GM11168 (cell line): Measurements from ENCODE around the gene DEPDC5.

Experiments used
- in situ Hi-C: fragments of 300-500 bp; cut with MboI; formaldehyde crosslinking; loops from one replicate; pipeline ENCODE4 v1.12.0; 2022; ENCODE audit warnings: low sequenced_read_pairs; ENCODE audit not compliant: unreplicated experiment

DEPDC5 gene

GRCh38 chr22:31844941-31845340 is 91.1 kb downstream of the DEPDC5 start:
- in situ Hi-C loops, result no loop called here

DNA sequence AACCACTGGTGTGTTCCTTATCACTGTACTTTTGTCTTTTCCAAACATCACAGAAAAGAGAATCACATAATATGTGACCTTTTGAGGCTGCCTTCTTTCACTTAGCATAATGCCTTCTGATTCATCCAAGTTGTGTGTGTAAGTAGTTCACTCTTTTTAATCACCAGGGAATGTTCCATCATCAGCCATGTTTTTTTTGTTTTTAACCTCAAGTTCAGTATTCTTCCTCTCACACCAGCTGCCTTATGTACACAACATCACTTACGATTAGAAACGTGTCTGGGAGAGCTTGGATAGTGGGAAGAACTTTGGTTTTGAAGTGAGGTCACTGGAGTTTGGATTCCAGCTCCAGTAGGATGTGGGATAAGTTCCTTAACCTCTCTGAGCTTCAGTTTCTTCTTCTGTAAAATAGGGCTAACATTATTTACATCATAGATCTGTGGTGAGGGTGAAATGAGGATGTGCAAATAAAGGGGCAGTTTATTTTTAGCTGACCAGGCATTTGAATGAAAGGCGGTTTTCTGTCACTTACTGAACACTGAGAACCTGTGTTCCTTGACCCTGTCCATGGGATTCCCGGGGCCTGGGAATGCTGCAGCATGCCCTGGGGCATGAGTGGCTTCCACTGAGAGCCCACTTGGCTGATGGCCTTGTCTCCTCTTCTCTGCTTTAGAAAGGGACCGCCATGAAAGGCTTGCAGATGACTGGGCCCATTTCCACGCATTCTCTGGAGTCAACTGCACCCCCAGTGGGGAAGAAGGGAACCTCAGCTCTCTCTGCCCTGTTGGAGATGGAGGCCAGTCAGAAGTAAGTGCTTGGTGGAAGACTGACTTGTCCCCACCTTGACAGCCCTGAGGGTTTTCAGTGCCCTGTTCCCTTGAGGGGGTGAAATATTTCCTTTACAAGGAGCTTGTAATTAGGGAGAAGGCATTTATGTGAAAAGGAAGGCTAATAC is 92.6 kb downstream of the DEPDC5 start:
- in situ Hi-C loops, result no loop called here

GRCh38 chr22:31848411-31848810 is 94.6 kb downstream of the DEPDC5 start:
- in situ Hi-C loops, result no loop called here

- in situ Hi-C loops, result no loop called here
Observed at GRCh38 chr22:31850135-31850534, 96.3 kb downstream of the DEPDC5 start.

GRCh38 chr22:31852691-31853421 is 99.0 kb downstream of the DEPDC5 start:
- in situ Hi-C loops, result no loop called here

DNA sequence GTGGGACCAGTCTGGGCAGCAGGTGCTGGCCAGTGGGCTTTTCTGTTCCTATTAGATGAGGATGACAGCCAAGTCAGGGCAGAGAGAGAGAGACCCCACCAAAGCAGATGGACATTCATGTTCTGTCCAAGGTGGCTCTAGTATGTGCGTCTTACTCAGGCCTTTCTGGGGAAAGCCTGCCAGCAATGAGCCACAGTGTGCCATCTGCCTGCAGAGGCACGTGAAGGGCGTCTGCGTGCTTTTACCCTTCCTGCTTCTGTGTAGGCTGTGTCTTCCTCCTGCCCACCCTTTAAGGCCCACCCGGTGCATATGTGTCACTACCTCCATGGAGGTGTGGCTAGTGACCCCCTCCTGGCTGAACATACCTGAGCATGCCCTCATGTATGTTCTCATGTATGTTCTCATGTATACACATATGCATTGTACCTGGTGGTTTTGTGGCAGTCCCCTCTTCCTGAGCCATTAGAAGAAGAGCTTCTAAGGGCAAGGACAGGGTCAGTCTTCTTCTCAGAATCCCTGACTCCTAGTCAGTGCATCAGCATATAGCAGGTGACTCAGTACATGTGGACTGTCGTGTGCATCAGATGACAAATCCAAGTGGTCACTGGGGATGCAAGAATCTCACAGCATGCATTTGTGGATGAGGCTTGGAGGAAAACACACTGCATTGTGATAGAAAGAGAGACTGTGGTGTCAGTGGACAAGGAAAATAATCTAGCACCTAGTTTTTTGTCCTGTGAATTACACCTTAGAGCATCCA is 100.1 kb downstream of the DEPDC5 start:
- in situ Hi-C loops, result no loop called here

DNA sequence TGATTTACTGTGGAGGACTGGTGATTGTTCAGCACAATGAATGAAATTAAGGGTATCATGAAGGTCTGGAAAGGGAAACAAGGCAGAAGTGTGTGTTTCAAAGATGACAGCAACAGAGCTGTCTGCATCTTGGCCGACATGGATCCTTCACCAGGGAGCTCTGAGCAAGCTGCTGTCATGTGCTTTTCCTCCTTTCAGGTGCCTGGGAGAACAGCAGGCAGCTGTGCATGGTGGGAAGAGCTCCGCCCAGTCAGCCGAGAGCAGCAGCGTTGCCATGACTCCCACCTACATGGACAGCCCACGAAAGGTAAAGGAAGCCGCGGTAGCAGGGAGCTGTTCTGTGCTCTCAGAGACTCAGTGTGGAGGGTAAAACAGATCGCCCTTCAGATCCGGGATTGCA is 103.4 kb downstream of the DEPDC5 start:
- in situ Hi-C loops, result no loop called here

- in situ Hi-C loops, result no loop called here
Observed at GRCh38 chr22:31861226-31861840, 107.5 kb downstream of the DEPDC5 start.

- in situ Hi-C loops, result no loop called here
Observed at GRCh38 chr22:31866918-31867317, 113.1 kb downstream of the DEPDC5 start.

GRCh38 chr22:31867386-31868153 is 113.8 kb downstream of the DEPDC5 start:
- in situ Hi-C loops, result no loop called here

DNA sequence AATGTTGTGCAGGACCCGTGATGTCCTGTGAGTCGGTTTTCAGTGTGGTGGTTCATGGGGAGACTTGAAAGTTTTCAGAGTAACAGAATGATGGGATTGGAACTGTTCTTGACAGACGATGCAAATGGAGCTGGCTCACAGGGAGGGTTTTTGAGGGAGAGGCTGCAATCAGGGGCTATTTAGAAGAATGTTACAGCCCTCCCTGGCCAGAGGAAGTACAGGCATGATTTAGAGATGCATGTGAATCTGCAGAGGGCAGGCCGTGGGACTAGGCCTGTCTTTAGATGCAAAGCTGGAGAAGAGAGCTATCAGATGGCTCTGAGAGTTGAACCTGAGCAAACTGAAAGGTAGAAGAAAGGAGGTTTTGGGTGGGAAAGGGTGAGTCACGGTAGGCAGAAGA is 115.9 kb downstream of the DEPDC5 start:
- in situ Hi-C loops, result no loop called here

- in situ Hi-C loops, result no loop called here
Observed at GRCh38 chr22:31870890-31871289, 117.1 kb downstream of the DEPDC5 start.

DNA sequence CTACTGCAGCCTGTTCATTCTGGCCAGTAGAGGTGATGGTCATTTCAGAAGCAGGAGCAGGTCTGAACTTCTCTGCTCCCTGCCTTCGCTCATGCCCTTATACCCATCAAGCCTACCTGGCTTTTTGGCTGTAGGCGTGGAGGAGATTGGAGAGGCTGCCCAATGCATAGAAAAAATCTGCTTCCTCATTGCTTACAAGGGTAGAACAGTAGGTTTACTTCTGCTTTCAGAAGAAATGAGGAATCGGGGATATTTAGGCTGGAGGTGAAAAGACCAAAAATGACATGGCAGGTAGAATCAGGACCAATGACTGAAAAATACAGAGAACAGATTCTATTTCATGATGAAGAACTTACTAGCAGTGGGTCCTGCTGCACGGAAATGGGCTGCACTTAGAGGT is 117.7 kb downstream of the DEPDC5 start:
- in situ Hi-C loops, result no loop called here

GRCh38 chr22:31872209-31872608 is 118.4 kb downstream of the DEPDC5 start:
- in situ Hi-C loops, result no loop called here

DNA sequence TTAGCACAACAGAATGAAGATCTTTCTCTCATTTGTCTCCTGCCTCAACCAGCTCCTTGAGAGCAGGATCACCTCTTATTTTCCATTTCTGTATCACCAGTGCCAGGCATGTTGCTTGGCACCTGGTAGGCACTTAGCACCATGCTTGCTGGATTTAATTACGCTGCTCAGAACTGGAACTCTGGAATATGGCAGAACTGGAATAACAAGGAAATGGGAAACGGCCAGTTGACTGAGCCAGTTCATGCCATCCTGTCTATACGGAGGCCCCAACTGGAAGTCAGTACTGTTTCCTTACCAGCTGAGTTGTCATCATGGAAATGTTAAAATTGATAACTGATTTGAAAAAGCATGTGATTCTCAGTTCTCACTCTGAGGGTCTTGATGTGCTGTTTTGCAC is 121.0 kb downstream of the DEPDC5 start:
- in situ Hi-C loops, result no loop called here

DNA sequence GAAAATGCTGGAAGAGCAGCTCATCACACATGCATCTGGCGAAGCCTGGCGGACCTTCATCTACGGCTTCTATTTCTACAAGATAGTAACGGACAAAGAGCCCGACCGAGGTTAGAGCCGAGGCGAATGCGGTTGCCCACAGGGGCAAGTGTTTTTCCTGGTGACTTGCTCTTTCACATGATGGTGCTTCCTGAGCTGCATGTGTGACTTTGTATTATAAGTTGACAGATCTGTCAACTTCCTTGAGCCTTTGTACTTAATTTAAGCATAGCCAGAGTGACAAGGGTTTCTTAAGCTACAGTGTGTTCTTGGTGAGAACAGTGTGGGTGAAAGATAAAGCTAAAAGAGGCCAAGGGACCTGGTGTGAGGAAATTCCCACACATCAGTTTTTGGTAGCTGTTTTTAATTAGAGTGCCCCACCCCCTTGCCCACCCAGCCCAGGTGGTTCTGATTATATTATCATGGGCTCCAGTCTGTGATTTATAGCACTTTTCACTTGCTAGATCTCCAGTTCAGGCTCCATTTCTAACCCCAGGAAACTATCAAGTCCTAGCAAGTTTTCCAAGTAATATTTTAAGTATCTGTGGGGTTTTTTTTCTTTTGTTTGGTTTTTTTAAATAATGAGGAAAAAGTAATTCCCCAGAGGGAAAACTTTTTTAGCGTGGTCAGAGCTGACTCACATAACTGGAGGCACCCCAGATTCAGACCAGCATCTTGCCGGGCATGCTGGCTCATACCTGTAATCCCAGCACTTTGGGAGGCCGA is 122.5 kb downstream of the DEPDC5 start:
- in situ Hi-C loops, result no loop called here

DNA sequence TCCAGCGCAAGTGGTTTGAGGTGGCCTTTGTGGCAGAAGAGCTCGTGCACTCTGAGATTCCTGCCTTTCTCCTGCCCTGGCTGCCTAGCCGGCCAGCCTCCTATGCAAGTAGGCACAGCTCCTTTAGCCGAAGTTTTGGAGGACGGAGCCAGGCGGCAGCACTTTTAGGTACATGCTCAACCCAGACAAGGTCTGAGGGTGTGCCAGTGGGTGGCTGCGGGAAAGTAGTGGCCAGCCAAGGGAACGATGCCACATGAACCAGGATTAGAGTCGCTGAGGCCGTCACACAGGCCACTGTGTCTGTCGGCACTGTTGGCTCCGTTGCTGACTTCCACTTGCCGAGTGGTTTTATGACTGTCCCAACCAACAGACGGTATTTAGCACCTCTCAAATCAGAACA is 125.8 kb downstream of the DEPDC5 start:
- in situ Hi-C loops, result no loop called here

GRCh38 chr22:31881200-31881599 is 127.4 kb downstream of the DEPDC5 start:
- in situ Hi-C loops, result no loop called here

- in situ Hi-C loops, result no loop called here
Observed at GRCh38 chr22:31881865-31882264, 128.0 kb downstream of the DEPDC5 start.
